OCI-LY1 (cell line): ENCODE data around the gene AKAP13.

Source experiments
- CTCF ChIP-seq: fragments of 200-600 bp; sonication (generic), shearing (Covaris generic); IDR thresholded peaks from 2 replicates; pipeline ENCODE4 v1.5.1; 2017; ENCODE audit warnings: mild to moderate bottlenecking, antibody characterized with exemption, low read length, moderate library complexity, mixed read lengths
- EZH2 ChIP-seq: fragments of 200-600 bp; sonication (generic), shearing (Covaris generic); IDR thresholded peaks from 2 replicates; pipeline ENCODE4 v1.8.0; 2017; ENCODE audit warnings: borderline replicate concordance, mixed run types, mild to moderate bottlenecking, antibody characterized with exemption, low read length, moderate library complexity, mixed read lengths

GRCh38 chr15:85607141-85607806, 226.9 kb downstream of the AKAP13 start:
- no peak for TF ChIP-seq CTCF
- TF ChIP-seq EZH2: no peak
